ENCODE measurements around the gene FOLR3.
"Not testable (repeated sequence)": the region's sequence is repeated elsewhere in the genome, so short reads cannot be mapped to it uniquely, and the experiment has no call there.

The FOLR3 gene

DNA sequence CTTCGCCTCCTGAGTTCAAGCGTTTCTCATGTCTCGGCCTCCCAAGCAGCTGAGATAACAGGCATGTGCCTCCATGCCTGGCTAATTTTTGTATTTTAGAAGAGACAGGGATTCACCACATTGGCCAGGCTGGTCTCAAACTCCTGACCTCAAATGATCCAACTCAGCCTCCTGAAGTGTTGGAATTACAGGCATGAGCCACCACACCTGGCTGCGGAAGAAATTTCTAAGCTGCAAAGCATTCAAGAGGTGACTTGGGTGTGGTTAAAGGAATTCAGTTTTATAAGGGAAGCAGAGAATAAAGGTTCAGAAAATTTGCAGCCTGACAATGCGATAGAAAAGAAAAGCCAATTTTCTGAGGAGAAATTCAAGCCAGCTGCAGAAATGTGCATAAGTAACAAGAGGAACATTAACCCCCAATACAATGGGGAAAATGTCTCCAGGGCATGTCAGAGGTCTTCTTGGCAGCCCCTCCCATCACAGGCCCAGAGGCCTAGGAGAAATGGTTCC lies 33.6 kb downstream of the FOLR3 start:
- DNase-seq = not testable (repeated sequence)

DNA sequence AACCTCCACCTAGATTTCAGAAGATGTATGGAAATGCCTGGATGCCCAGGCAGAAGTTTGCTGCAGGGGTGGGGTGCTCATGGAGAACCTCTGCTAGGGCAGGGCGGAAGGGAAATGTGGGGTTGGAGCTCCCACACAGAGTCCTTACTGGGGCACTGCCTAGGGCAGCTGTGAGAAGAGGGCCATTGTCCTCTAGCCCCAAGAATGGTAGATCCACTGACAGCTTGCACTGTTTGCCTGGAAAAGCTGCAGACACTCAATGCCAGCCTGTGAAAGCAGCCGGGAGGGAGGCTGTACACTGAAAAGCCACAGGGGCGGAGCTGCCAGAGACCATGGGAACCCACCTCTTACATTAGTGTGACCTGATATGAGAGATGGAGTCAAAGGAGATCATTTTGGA lies 34.2 kb downstream of the FOLR3 start:
- not testable (repeated sequence) for DNase-seq

DNA sequence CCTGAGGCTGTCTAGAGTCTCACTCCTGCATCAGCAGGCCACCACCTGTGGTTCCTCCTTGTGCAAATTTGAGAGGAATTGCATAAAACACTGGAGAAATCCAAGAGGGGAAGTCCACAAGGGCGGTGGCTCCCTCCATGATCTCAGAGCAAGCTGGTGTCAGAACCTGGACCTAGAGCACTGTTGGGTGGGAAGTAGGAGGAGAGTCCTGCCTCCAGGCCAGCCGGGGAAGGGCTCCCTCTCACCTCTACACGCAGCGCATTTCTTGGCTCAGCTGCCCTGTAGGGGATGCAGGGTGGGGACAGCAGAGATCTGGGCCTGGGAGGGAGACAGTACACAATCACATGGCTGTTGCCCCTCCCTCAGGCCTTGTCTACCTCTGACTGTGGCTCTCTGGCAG lies 36.5 kb downstream of the FOLR3 start:
- not testable (repeated sequence) for DNase-seq

DNA sequence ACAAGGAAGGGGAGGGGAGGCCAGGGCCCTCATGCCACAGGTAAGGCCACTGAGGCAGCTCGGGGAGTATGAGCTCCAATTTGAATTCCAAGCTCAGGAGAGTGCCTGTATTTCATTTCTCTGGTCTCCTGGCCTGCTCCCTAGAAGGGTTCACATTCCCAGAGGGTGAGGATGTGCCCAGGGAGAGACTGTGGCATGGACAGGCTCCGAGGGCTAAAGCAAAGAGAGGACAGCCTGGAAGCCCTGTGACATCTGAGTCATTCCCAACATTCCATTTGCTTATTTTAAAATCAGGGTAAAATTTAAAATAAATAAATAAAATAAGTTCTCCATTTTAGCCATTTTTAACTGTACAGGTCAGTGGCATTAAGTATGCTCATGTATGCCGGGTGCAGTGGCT lies 37.8 kb downstream of the FOLR3 start:
- DNase-seq = no peak

DNA sequence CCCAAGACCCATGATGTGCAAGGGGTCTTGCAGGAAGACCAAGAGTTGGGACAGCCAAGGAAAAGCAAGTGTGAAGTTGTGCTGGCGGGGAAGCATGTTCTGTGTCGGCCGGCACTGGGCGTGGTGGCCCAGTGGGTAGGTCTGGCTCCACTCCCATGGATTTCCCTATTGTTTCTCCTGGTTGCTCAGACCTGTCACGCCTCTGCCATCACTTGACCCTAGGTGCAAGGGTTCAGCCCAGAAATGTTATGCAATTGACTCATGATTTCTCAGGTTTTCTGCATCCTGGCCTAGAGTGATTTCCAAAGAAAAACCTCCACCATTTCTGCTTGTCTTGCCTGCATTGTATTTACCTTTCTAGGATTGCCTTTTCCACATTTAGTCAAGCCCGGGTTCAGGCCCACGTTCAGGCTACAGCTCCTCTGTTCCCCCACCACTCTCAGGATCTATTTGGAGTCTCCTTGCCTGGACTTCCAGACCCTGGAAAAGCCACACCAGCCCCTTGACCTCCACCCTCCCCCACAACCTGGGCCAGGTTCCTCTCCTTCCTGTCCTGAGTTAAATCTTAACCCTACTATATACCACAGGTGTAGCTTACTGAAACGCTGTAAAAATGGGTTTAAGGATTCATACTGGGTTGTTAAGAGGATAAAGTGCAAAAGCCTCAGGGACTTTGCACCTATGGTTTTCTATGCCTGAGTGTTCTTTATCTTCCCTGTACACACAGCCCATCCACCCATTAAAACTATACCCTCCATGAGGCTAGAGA lies 39.0 kb downstream of the FOLR3 start:
- DNase-seq = no peak

DNA sequence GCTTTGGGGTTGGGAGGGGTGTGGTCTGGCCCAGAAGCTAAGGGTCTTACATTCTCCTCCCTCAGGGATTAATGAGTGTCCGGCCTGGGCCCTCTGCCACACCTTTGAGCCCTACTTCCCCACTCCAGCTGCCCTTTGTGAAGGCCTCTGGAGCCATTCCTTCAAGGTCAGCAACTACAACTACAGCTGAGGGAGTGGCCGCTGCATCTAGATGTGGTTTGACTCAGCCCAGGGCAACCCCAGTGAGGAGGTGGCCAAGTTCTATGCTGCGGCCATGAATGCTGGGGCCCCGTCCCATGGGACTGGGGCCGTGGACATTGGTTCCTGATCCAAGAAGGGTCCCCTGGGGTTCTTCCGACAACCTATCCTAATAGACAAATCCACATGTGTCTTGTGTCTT lies 42.1 kb downstream of the FOLR3 start:
- DNase-seq = no peak

DNA sequence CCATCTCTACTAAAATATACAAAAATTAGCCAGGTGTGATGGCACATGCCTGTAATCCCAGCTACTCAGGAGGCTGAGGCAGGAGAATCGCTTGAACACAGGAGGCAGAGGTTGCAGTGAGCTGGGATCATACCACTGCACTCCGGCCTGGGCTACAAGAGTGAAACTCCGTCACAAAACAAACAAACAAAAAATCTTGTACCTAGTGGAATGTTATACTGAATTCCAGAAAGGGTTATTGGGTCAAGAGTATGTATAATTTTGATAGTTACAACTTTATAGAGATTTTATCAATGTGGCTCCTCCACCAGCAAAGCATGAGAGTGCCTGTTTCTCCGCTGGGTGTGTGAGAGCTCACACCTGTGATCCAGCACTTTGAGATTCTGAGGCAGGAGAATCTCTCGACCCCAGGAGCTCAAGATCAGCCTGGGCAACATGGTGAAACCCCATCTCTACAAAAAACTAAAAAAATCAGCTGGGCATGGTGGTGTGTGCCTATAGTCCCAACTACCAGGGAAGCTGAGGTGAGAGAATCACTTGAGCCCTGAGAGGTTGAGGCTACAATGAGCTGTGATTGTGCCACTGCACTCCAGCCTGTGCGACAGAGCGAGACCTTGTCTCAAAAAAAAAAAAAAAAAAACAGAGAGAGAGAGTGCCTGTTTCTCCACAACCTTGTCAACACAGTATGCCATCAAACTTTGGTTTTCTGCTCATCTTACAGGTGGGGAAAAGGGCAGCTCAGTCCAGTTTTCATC lies 43.7 kb downstream of the FOLR3 start:
- no peak for DNase-seq

DNA sequence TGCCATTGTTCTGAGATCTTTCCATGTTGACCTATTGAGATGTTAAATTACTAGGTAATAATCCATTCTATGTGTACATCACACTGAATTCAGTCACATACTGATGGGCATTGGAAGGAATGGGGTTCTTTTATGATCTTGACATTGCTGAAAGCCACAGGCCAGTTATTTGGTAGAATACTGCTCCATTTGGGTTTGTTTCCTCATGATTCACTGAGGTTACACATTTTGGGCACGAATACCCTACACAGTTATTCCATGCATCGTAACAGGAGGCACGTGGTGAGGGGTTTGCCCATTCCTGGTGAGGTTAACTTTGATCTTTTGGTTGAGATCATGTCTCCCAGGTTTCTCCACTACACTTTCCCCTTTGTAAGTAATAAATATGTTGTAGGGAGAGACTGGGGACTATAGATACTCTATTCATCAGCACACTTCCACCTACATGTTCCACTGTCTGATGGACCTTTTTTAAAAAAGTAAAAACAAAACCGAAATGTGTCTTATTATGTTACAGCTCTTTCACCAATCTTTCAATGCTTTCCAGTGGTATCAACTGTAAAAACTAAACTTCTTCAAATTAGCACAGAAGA lies 44.4 kb downstream of the FOLR3 start:
- no peak for DNase-seq

DNA sequence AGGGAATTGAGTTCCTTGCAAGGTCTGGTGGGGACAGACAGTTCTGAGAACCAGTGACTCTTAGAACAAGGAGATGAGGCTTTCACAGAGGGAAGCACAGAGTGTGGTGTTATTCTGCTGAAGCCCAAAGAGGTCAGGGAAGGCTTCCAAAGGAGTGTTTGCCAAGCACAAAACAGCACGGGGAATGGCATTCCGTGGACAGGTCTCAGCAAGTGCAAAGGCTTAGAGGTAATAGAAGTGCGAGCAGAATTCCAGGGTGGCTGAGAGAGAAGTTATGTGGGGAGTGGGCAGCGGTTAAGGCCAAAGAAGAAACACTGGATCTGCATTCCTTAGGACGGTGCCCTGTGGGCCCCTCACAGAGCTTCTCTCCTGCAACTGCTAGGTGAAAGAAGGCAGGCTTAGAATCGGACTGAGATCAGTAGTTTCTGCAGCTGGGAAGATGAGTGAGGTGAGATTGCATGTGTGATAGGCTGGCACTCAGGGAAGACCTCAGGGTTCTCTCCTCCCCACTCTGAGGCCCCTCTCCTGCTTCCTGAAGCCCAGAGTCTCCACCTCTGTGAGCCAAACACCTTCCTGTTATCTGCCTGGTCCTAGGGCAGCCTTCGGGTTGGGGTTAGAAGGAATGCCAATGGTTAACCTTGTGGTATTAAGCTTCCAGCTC lies 45.5 kb downstream of the FOLR3 start:
- not testable (repeated sequence) for DNase-seq

DNA sequence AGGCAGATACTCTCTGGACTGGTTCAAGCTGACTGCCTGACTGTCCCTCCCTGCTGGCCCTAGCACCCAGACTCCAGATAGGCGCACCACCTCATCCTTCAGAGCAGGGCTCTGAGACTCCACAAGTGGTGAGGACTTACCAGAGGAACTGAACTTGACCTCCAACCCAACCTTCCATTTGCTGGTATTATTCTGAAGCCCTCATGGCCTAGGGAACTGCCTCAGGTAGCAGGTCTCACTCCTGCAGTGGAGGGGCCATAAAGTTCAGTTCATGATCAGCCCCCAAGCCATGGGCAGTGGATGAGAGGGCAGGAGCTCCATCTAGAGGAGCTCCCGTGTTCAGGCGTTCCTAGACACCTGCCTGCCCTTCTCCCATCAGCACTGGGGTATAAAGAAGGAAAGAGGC lies 46.0 kb downstream of the FOLR3 start:
- DNase-seq = not testable (repeated sequence)

DNA sequence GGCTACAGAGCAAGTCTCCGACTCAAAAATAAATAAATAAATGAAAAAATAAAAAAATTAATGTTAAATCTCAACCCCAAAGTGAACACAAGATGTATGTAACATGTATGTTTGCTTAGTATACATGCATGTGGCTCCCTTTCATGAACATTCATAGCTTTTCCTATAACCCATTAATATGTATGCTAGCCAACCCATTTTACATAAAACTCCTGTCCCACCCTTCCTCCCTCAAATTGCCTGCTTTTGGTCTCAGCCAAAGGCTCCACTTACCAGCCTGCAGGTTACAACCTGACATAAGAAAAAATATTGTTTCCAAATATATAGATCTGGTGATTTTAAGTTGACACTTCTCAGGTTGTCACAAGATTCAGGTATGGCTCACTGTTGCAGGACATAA lies 52.7 kb downstream of the FOLR3 start:
- DNase-seq = no peak

Measured in activated CD4-positive, alpha-beta T cell treated with anti-CD3 and anti-CD28 coated beads, Interleukin-2, amount 50 U/mL, for 1 hour (primary cell).